Esophagus squamous epithelium (tissue), 5 donors: Measurements from ENCODE around the gene CACYBP. TPM values are rescaled to one million over a fixed set of nuclear protein-coding genes. Genes with fewer than 3 reads are reported as not detected.

Experiments used
- DNase-seq: peaks from one replicate; lab custom pipeline; 2025; lab: John Stamatoyannopoulos, UW
- H3K27ac ChIP-seq, 4 donors: fragments of 200-600 bp; sonication (generic); one replicate each; pipeline ENCODE4 v1.5.1; 2016 to 2019; ENCODE audit warnings: mild to moderate bottlenecking in 1 of 4
- H3K27me3 ChIP-seq, 4 donors: fragments of 200-600 bp; sonication (generic); 1 replicate in 3 of 4; 2 replicates in 1 of 4; pipeline versions ENCODE4 v1.5.1 to v1.6.0; 2017 to 2021; ENCODE audit warnings: antibody characterized with exemption in 1 of 4
- H3K36me3 ChIP-seq, 3 donors: fragments of 200-600 bp; sonication (generic); one replicate each; pipeline ENCODE4 v1.5.1; 2016 to 2019
- H3K4me1 ChIP-seq, 3 donors: fragments of 200-600 bp; sonication (generic); one replicate each; pipeline ENCODE4 v1.5.1; 2017 to 2019
- H3K4me3 ChIP-seq, 4 donors: fragments of 200-600 bp; sonication (generic); 1 replicate in 3 of 4; 2 replicates in 1 of 4; pipeline ENCODE4 v1.5.1; 2016 to 2019; ENCODE audit warnings: mild to moderate bottlenecking in 2 of 4, moderate library complexity in 1 of 4
- H3K9me3 ChIP-seq, 3 donors: fragments of 200-600 bp; sonication (generic); one replicate each; pipeline ENCODE4 v1.5.1; 2016 to 2019
- POLR2A ChIP-seq, 4 donors: fragments of 450-650 bp; IDR thresholded peaks; one replicate each; pipeline ENCODE4 v1.6.1; 2017; ENCODE audit warnings: antibody characterized with exemption in 4 of 4, mild to moderate bottlenecking in 4 of 4, moderate library complexity in 3 of 4
- WGBS, 2 donors: methylation state at CpG; one replicate each; pipeline ENCODE4 v1.1.5; 2018; 5-methylcytosine and 5-hydroxymethylcytosine counted together
- intact Hi-C: fragments of 100-400 bp; cut with DNase I; formaldehyde crosslinking; loops from one replicate; pipeline ENCODE4 v1.15.0; 2022
- total RNA-seq, 4 donors: library from RNA; depleted of rRNA; stranded (reverse); fragments of >200 nt; gene quantifications; one replicate each; pipeline ENCODE4 v1.1.0, GENCODE V29; 2016
- TF ChIP-seq, protein P1 (sequence below), 6 experiments: fragments of 450-650 bp in 4 of 6; fragments of 200-600 bp in 2 of 6; sonication (generic) in 2 of 6; IDR thresholded peaks; one replicate each; pipeline ENCODE4 v1.5.1; 2016 to 2019; ENCODE audit warnings: antibody characterized with exemption in 6 of 6, mild to moderate bottlenecking in 4 of 6, moderate library complexity in 4 of 6
- donor health status: DM: yes; HTN: yes; CAD: no.

Gene CACYBP
- total RNA-seq, 4 donors from 2014 or later, result 66.9 to 92.5 (median 82.1) TPM

DNA sequence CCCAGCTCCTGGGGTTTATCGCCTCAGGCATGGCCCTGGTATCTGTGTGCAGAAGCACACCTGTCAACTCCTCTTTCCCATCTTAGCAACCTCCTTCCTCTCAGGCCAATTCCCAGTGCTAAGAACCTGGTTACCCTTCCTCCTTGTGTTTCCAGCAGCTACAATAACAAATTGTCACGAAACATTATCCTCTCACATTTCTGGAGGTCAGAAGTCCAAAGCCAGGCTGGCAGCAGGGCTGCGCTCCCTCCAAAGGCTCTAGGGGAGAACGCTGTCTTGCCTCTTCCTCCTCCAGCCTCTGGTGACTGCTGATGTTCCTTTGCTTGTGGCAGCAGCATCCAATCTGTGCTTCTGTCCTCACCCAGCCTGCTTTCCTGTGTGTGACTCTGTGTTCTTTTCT is 34.2 kb downstream of the CACYBP start:
- no peak for DNase-seq
- H3K27me3 ChIP-seq, result no peaks in the 10 kb centered on the region
- intact Hi-C loops, result loop anchor here (10.0 kb wide), 2 partner anchors 91 to 281 kb away; no protein-coding TSS in a partner anchor

DNA sequence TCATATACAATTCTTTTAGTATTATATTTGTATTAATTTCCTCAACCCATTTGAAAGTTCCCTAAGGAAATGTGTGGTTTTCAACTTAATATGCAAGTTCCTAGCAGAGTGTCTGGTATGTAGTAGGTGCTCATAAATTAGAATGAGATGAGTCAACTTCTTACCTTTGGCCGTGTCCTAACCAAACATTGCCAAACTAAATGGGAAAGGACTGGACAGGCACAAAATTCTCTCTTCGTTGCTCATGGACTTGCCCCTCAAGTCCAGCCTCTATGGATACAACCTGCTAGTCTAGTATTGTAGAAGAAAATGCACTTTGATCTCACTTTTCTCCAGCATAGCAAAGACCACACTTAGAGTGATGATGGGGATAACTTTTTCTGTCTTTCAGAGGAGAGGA is 35.0 kb downstream of the CACYBP start:
- no peak for DNase-seq
- no peak for TF ChIP-seq POLR2A (IDR thresholded peaks at IDR 0.05)
- TF ChIP-seq, protein P1, sequence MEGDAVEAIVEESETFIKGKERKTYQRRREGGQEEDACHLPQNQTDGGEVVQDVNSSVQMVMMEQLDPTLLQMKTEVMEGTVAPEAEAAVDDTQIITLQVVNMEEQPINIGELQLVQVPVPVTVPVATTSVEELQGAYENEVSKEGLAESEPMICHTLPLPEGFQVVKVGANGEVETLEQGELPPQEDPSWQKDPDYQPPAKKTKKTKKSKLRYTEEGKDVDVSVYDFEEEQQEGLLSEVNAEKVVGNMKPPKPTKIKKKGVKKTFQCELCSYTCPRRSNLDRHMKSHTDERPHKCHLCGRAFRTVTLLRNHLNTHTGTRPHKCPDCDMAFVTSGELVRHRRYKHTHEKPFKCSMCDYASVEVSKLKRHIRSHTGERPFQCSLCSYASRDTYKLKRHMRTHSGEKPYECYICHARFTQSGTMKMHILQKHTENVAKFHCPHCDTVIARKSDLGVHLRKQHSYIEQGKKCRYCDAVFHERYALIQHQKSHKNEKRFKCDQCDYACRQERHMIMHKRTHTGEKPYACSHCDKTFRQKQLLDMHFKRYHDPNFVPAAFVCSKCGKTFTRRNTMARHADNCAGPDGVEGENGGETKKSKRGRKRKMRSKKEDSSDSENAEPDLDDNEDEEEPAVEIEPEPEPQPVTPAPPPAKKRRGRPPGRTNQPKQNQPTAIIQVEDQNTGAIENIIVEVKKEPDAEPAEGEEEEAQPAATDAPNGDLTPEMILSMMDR (IDR thresholded peaks at IDR 0.05), result no peak

More for the DNA sequence above, 34.2 kb downstream of the CACYBP start:
- 73 to 81% methylated on average over 4 of the region's 4 CpGs for WGBS, 2 donors
- no peaks in the 10 kb centered on the region for H3K9me3 ChIP-seq
- no peaks in the 10 kb centered on the region for H3K36me3 ChIP-seq
- no peak overlapping the region for H3K27ac ChIP-seq
- no peak overlapping the region for H3K4me3 ChIP-seq
- peaks cover 0 to 4% (median 3%) of the 10 kb centered on the region in 3 donors for H3K4me1 ChIP-seq
- TF ChIP-seq, protein P1 (IDR thresholded peaks at IDR 0.05), result no peak
- no peak for TF ChIP-seq POLR2A (IDR thresholded peaks at IDR 0.05)

DNA sequence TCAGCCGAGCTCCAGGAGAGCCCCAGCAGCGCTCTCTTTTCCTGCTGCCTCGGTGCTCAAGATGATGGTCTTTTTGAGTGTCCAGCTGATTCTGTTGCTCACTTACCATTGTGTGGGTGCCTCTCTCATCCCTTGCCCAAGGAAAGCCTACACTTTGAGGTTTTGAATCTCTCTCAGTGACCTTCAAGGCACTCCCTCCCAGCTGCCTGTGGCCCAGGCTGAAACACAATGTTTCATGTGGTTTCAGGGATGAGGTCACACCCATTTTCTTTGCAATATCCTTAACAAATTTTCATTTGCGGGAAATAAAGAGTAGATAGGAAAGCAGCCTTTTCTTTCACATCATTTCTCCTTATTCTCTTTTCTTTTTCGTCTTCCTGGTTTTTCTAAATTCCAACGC is 36.1 kb downstream of the CACYBP start:
- H3K4me1 ChIP-seq, result no peaks in the 10 kb centered on the region
- H3K27ac ChIP-seq, result no peak overlapping the region
- no peak for DNase-seq
- no peak for TF ChIP-seq POLR2A (IDR thresholded peaks at IDR 0.05)
- TF ChIP-seq, protein P1 (IDR thresholded peaks at IDR 0.05), result no peak
- H3K4me3 ChIP-seq, result no peak overlapping the region
- H3K9me3 ChIP-seq, result no peaks in the 10 kb centered on the region
- H3K27me3 ChIP-seq, result no peaks in the 10 kb centered on the region
- 80 to 82% methylated on average over 6 of the region's 6 CpGs for WGBS, 2 donors
- intact Hi-C loops, result loop anchor here (10.0 kb wide), 2 partner anchors 89 to 279 kb away; no protein-coding TSS in a partner anchor
- H3K36me3 ChIP-seq, result no peaks in the 10 kb centered on the region

More for the DNA sequence above, 35.0 kb downstream of the CACYBP start:
- Histone ChIP-seq H3K27ac (no peak overlapping the region), H3K36me3 (no peaks in the 10 kb centered on the region), H3K9me3 (no peaks in the 10 kb centered on the region), H3K4me3 (no peak overlapping the region), H3K27me3 (no peaks in the 10 kb centered on the region), H3K4me1 (no peaks in the 10 kb centered on the region)
- intact Hi-C loops, result loop anchor here (10.0 kb wide), 2 partner anchors 90 to 280 kb away; no protein-coding TSS in a partner anchor
- 28 to 49% methylated on average over 2 of the region's 2 CpGs for WGBS, 2 donors

DNA sequence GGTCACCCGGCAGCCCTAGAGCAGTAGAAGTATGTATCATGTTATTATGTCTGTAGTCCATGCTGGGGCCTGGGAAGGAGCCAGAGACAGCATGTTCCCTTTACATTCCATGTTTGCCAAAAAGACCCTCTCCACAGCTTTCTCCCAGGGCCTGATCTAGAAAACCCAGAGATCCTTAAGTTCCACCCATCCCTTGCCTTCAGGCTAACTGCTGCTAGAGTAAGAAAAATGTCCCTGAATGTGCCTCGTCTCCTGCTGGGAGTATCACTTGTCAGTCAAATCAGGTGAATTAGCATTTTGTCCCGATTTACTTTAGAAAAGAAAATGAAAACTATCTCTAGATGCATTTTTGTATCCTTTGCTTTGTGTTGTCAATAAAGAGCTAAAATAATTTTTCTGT is 36.7 kb downstream of the CACYBP start:
- Histone ChIP-seq H3K27ac (no peak overlapping the region), H3K4me1 (no peaks in the 10 kb centered on the region), H3K4me3 (no peak overlapping the region), H3K36me3 (no peaks in the 10 kb centered on the region), H3K9me3 (no peaks in the 10 kb centered on the region), H3K27me3 (no peaks in the 10 kb centered on the region)
- DNase-seq, result no peak
- intact Hi-C loops, result loop anchor here (10.0 kb wide), 2 partner anchors 88 to 278 kb away; no protein-coding TSS in a partner anchor
- TF ChIP-seq, protein P1 (IDR thresholded peaks at IDR 0.05), result no peak
- no peak for TF ChIP-seq POLR2A (IDR thresholded peaks at IDR 0.05)
- WGBS, 2 donors, result 65 to 66% methylated on average over 3 of the region's 3 CpGs

- Histone ChIP-seq H3K27ac (no peak overlapping the region), H3K4me3 (no peak overlapping the region), H3K36me3 (no peaks in the 10 kb centered on the region), H3K4me1 (no peaks in the 10 kb centered on the region), H3K27me3 (no peaks in the 10 kb centered on the region), H3K9me3 (no peaks in the 10 kb centered on the region)
- intact Hi-C loops, result loop anchor here (10.0 kb wide), 2 partner anchors 87 to 277 kb away; no protein-coding TSS in a partner anchor
- whole genome bisulfite sequencing, 2 donors, result 53 to 55% methylated on average over 7 of the region's 7 CpGs
- no peak for DNase-seq
- TF ChIP-seq POLR2A (IDR thresholded peaks at IDR 0.05), result no peak
- TF ChIP-seq, protein P1 (IDR thresholded peaks at IDR 0.05), result no peak
Observed at GRCh38 chr1:175037416-175037815, 37.7 kb downstream of the CACYBP start.
